HUES64 (cell line): ENCODE data around the gene TGDS. TPM values are rescaled to one million over a fixed set of nuclear protein-coding genes. Genes with fewer than 3 reads are reported as not detected.
"Not testable (repeated sequence)": the region's sequence is repeated elsewhere in the genome, so short reads cannot be mapped to it uniquely, and the experiment has no call there.

ENCODE experiments used
- H3K27ac ChIP-seq: 2 replicates; pipeline ENCODE4 v1.7.0; 2013; ENCODE audit warnings: low read depth, low read length, inconsistent platforms
- H3K27me3 ChIP-seq: 2 replicates; pipeline ENCODE4 v1.6.1; 2013; ENCODE audit warnings: mild to moderate bottlenecking, low read length; ENCODE audit not compliant: insufficient read depth
- H3K36me3 ChIP-seq: 2 replicates; pipeline ENCODE4 v1.6.1; 2013; ENCODE audit warnings: mild to moderate bottlenecking, low read length; ENCODE audit not compliant: insufficient read depth
- H3K4me1 ChIP-seq: 2 replicates; pipeline ENCODE4 v1.6.1; 2013; ENCODE audit warnings: mild to moderate bottlenecking, low read length, moderate library complexity; ENCODE audit not compliant: insufficient read depth
- H3K4me3 ChIP-seq: 2 replicates; pipeline ENCODE4 v1.5.1; 2013; ENCODE audit warnings: mild to moderate bottlenecking, low read length, moderate library complexity
- H3K9ac ChIP-seq: 2 replicates; pipeline ENCODE4 v1.6.1; 2013; ENCODE audit warnings: mild to moderate bottlenecking, low read depth, low read length
- H3K9me3 ChIP-seq: 2 replicates; pipeline ENCODE4 v1.6.1; 2013; ENCODE audit warnings: low read depth, low read length; ENCODE audit not compliant: insufficient read depth
- WGBS: fragments of 150-250, 120-280 bp; methylation state at CpG from one replicate; pipeline ENCODE4 v1.1.7; 2013; ENCODE audit warnings: missing lambda C conversion rate; 5-methylcytosine and 5-hydroxymethylcytosine counted together
- polyA plus RNA-seq, 2 experiments: library from polyadenylated mRNA; stranded (reverse); fragments of 50-300 nt; gene quantifications; one replicate each; pipeline ENCODE4 v1.2.3, GENCODE V29; 2013

TGDS gene, protein sequence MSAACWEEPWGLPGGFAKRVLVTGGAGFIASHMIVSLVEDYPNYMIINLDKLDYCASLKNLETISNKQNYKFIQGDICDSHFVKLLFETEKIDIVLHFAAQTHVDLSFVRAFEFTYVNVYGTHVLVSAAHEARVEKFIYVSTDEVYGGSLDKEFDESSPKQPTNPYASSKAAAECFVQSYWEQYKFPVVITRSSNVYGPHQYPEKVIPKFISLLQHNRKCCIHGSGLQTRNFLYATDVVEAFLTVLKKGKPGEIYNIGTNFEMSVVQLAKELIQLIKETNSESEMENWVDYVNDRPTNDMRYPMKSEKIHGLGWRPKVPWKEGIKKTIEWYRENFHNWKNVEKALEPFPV
- polyA plus RNA-seq (2013, experiment 1 of 2) = 13.6 TPM
- 14.8 TPM for polyA plus RNA-seq (2013, experiment 2 of 2)

DNA sequence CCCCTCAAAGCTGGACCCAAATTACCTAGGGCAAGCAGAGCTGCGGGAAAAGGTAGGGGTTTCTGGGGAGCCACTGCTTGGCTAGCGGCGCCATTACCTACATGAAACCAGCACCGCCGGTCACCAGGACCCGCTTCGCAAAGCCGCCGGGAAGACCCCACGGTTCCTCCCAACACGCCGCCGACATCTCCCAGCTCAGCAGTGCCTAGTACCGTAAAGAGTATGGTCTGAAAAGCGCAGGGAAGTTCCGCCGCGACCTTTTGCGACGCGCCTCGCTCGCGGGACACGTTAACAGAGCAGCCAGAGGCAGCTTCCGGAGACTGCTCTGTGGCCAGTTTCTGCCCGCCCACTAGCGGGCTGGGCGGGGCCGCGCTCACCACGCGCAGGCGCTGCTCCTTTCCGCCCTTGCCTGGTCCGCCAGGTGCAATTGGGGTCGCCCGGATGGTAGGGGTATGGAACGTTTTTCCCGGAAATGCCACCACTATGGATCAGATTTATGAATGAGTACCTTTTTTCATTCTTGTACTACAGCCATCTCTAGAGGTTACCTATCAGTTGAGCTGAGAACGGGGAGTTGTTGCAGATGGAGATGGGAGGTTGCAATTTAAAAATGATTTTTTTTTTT lies at the start of gene TGDS:
TGDS (minus strand) TSS at position 203 of the 625 bp plus-strand sequence; CDS start at position 187, 16 bp downstream.
- Histone ChIP-seq H3K36me3 (peaks cover 29% of the 10 kb centered on the region), H3K9ac (peak within 1 kb of the TSS; percentile 94), H3K9me3 (peaks cover 4% of the 10 kb centered on the region; the same call in 1 of the 2 replicates), H3K4me3 (peak within 1 kb of the TSS; percentile 98), H3K4me1 (peaks cover 8% of the 10 kb centered on the region), H3K27ac (peak within 1 kb of the TSS; percentile 51), H3K27me3 (peaks cover 13% of the 10 kb centered on the region)
- 1% methylated on average over 40 of the region's 41 CpGs for WGBS

DNA sequence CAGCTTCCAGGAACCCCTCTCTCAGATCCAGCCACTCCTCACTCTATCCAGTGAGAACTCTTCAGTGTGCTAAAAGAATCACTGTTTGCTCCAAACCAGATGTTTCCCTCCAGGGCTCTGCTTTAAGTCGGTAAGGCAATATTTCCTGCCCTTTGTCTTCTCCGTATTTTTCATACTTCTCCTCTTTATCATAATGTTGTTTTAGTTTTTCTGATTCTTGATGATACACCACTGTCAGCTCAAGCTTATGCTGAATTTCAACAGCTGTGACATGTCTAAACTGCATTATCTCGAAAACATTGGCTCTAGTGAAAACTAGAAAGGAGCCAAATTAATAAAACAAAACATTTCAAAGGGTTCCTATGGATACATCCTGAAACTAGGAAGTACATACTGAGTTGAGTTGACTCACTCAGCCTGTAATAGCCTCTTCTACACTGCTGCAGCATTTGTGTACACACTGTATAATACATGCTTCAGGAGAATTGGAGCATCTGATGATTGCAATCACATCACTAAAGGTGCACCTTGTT lies 45.5 kb upstream of the TGDS start:
- Histone ChIP-seq H3K4me3 (no peak overlapping the region), H3K36me3 (no peaks in the 10 kb centered on the region), H3K4me1 (peaks cover 6% of the 10 kb centered on the region; the same call in 1 of the 2 replicates), H3K9ac (no peak overlapping the region; the same call in 1 of the 2 replicates), H3K27me3 (no peaks in the 10 kb centered on the region), H3K9me3 (no peaks in the 10 kb centered on the region), H3K27ac (no peak overlapping the region)
- WGBS = 57% methylated on average over 3 of the region's 3 CpGs

DNA sequence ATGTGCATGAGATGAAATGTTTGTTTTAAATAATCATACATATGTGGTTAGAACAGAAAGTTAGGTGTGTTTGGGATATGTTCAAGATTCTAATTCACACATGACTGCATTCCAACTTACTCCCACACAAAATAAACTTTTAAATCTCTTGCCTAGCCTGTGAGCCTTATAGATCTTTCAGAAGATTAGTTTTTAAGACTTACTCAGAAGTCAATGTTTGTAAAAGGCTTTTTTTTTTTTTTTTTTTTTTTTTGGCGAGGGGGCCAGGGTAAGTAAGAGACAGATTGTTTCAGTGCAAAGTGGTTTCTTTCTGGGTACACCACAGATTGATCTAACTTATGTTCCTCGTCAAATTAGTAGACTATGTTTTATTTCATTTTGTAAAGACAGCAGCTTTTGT lies 44.8 kb upstream of the TGDS start:
- Histone ChIP-seq H3K4me3 (no peak overlapping the region), H3K9me3 (no peaks in the 10 kb centered on the region), H3K36me3 (no peaks in the 10 kb centered on the region), H3K27ac (no peak overlapping the region), H3K4me1 (peaks cover 6% of the 10 kb centered on the region; the same call in 1 of the 2 replicates), H3K27me3 (no peaks in the 10 kb centered on the region), H3K9ac (no peak overlapping the region)
- WGBS = 80% methylated on average over 2 of the region's 2 CpGs

DNA sequence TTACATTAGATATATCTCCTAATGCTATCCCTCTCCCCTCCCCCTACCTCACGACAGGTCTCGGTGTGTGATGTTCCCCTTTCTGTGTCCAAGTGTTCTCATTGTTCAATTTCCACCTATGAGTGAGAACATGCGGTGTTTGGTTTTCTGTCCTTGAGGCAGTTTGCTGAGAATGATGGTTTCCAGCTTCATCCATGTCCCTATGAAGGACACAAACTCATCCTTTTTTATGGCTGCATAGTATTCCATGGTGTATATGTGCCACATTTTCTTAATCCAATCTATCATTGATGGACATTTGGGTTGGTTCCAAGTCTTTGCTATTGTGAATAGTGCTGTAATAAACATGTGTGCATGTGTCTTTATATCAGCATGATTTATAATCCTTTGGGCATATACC lies 41.7 kb upstream of the TGDS start:
- H3K27ac ChIP-seq, H3K4me3 ChIP-seq, H3K27me3 ChIP-seq, H3K9ac ChIP-seq, H3K36me3 ChIP-seq, H3K9me3 ChIP-seq: not testable (repeated sequence)
- WGBS = 93% methylated on average over 3 of the region's 3 CpGs
- peaks cover 15% of the 10 kb centered on the region for H3K4me1 ChIP-seq

DNA sequence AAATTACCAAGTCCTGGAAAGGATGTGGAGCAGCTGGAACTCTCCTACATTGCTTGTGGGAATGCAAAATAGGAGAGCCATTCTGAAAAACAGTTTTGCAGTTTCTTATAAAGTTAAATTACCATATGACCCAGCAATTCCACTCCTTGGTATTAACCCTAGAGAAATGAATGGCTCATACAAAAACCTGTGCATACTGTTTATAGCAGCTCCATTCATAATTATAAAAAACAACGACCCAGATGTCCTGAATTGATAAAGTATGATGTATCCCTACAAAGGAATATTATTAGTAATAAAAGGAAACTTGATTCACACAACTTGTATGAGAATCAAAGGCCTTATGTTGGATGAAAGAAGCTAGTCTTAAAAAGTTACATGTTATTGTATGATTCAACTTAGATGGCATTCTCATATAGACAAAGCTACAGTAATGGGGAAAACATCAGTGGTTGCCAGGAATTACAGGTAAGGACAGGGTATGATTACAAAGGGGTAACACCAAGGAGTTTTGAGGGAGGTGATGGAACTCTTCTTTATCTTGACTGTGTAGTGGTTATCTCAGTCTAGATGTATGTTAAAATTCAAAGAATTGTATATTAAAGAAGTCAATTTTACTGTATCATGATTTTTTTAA lies 41.1 kb upstream of the TGDS start:
- H3K27me3 ChIP-seq = no peaks in the 10 kb centered on the region
- no peaks in the 10 kb centered on the region for H3K9me3 ChIP-seq
- no peak overlapping the region for H3K27ac ChIP-seq
- peaks cover 15% of the 10 kb centered on the region for H3K4me1 ChIP-seq
- H3K4me3 ChIP-seq = no peak overlapping the region
- H3K9ac ChIP-seq = no peak overlapping the region
- WGBS = no CpG with 5 or more reads among the region's 1 CpG
- no peaks in the 10 kb centered on the region for H3K36me3 ChIP-seq

DNA sequence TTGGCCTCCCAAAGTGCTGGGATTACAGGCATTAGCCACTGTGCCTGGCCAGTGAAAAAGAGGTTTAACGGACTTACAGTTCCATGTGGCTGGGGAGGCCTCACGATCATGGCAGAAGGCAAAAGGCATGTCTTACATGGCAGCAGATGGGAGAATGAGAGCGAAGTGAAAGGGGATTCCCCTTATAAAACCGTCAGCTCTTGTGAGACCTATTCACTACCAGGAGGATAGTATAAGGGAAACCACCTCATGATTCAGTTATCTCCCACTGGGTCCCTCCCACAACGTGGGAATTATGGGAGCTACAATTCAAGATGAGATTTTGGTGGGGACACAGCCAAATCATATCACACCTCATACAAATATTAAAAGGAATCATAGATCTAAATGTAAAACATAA lies 40.1 kb upstream of the TGDS start:
- H3K4me3 ChIP-seq, H3K27ac ChIP-seq, H3K9me3 ChIP-seq, H3K27me3 ChIP-seq, H3K36me3 ChIP-seq, H3K4me1 ChIP-seq, H3K9ac ChIP-seq: not testable (repeated sequence)
- 80% methylated on average over 3 of the region's 5 CpGs for WGBS

DNA sequence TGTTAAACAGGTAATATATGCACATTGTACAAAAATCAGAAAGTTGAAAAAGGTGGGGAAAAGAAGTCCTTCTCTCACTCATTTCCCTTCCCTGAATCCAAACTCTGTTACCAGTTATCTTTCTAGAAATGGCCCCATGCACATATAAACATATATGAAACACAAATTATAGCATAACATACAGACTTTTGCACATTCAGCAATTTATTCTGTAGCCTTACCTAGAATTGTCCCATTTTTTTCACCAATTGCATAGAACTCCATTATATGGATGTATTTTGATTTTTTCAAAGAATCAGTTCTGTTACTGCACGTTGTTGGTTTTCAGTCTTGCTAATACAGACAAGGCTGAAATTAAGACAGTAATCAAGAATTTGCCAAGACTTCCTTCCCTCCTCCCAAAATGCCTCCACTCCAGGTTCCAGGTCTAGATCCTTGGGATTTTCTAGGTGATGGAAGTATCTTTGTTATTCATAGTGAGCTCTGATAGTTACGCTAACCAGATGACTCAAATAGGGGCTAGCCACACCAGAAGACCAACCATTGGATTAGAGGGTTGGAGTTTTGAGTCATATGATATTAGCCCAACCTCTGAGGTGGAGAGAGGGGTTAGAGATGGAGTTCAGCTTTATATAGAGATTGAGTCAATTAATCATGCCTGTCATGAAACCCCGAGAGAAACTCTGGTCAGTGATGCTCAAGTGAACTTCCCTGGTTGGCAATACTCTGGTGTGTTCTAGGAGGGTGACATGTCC lies 36.5 kb upstream of the TGDS start:
- H3K27ac ChIP-seq = no peak overlapping the region
- peaks cover 9% of the 10 kb centered on the region; the same call in 1 of the 2 replicates for H3K4me1 ChIP-seq
- no peak overlapping the region for H3K4me3 ChIP-seq
- H3K36me3 ChIP-seq = peaks cover 17% of the 10 kb centered on the region
- H3K9ac ChIP-seq = no peak overlapping the region
- H3K27me3 ChIP-seq = no peaks in the 10 kb centered on the region
- WGBS = 92% methylated on average over 3 of the region's 3 CpGs
- no peaks in the 10 kb centered on the region for H3K9me3 ChIP-seq

DNA sequence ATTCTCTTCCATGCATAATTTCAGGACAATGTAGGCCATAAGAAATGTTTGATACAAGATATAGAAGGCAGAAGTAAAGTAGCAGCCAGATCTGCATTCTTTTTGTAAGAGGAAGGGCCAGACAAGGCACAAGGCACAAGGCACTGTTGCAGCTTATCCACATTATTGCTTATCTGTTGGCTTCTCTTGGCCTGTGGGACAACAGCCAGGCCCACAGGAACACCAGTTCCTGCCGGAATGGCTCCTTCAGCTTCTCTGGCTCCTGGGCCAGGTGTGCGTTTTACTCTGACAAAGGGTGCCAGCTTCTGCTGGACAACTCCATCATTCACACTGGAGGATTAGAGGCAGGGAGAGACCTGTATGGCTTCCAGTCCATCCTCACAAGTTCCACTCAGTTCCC lies 34.9 kb upstream of the TGDS start:
- Histone ChIP-seq H3K9ac (no peak overlapping the region), H3K4me3 (no peak overlapping the region), H3K4me1 (peaks cover 9% of the 10 kb centered on the region; the same call in 1 of the 2 replicates), H3K9me3 (no peaks in the 10 kb centered on the region), H3K27me3 (no peaks in the 10 kb centered on the region), H3K36me3 (peaks cover 30% of the 10 kb centered on the region), H3K27ac (no peak overlapping the region)
- 90% methylated on average over 2 of the region's 2 CpGs for WGBS

DNA sequence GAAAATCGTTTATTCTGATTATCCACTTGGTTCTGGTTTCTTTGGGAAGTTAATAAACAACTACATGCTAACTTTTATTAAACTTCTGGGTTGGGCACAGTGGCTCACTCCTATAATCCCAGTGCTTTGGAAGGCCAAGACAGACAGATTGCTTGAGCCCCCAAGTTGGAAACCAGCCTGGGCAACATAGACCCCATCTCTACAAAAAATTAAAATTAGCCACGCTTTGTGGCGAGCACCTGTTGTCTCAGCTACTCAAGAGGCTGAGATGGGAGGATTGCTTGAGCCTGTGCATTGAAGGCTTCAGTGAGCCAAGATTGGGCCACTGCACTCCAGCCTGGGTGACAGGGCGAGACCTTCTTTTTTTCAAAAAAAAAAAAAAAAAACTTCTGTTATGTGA lies 27.4 kb upstream of the TGDS start:
- Histone ChIP-seq H3K4me3 (no peak overlapping the region), H3K4me1 (no peaks in the 10 kb centered on the region), H3K36me3 (peaks cover 75% of the 10 kb centered on the region), H3K9me3 (no peaks in the 10 kb centered on the region), H3K9ac (no peak overlapping the region), H3K27me3 (no peaks in the 10 kb centered on the region), H3K27ac (no peak overlapping the region)
- WGBS = 97% methylated on average over 3 of the region's 4 CpGs

DNA sequence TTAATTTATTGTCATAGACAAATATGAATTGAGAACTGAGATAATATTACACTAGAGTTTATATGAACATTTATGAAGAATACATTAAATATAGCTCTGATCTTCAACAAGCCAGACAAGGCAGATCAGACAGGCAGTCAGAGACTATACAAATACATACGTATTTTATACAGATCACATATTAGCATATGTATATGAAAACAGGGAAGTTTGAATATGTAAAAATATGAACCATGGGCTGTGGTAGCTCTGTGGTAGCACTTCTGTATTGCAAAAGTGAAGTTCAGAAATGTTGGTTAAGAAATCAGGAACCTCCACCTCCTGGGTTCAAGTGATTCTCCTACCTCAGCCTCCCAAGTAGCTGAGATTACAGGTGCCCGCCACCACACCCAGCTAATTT lies 26.4 kb upstream of the TGDS start:
- H3K4me1 ChIP-seq = no peaks in the 10 kb centered on the region
- no CpG with 5 or more reads among the region's 2 CpGs for WGBS
- H3K9ac ChIP-seq = no peak overlapping the region
- no peak overlapping the region for H3K27ac ChIP-seq
- H3K27me3 ChIP-seq = no peaks in the 10 kb centered on the region
- H3K36me3 ChIP-seq = peaks cover 68% of the 10 kb centered on the region
- no peaks in the 10 kb centered on the region for H3K9me3 ChIP-seq
- no peak overlapping the region for H3K4me3 ChIP-seq
